ENCODE measurements around the gene SATB2. TPM values are rescaled to one million over a fixed set of nuclear protein-coding genes. Genes with fewer than 3 reads are reported as not detected.

The SATB2 gene
- total RNA-seq (2022; extraction: Qiagen RNA extraction; ENCODE audit: low read depth), result 2.9 to 3.6 TPM (median 3.0 TPM) in 5 replicates

DNA sequence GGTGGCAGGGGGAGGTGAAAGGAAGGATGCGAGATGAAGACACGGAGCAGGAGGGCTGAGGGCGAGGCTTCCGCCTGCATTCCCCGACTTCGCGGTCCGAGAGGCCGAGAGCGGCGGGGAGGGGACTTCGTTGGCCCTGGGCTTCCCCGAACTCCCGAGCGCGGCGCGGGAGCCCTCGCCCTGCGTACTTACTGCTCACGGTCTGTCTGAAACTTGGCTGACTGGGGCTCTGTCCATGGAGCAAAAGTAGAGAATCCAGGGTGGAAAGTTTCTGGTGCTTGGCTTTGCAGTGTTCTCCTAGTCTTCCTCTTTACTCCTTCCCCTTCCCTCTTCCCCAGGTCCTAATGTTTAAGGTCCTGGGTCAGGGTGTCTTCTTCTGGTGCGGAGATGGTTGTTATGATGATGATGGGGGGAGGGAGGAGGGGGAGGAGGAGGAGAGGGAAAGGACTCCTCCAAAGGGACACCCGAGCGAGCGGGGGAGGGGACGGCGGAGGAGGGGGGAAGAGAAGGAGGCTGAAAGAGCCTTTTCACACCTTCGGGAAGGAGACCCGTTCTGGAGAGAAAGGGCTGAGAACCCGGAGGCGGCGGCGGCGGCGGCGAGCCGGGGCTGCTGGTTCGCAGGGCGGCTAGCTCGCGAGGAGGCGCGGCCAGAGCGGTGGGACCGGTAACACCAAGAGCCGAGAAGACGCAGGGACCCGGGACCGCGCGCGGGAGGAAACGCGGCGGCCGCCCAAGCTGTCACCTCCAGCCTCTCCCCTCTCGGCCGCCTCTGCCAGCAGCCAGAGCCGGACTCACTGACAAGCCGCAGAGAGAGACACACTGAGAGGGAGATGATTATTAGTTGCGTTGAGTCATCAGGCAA is at the start of gene SATB2:
Gene SATB2, minus strand, starts transcription at position 793 of the 862 bp plus-strand sequence. CDS start 1,902 bp downstream, outside the sequence.

Measured in A549 treated with GW870086 at 1 μM for 4 hours (cell line).